GM23338 (cell line): ENCODE data around the gene ACAP1. TPM values are rescaled to one million over a fixed set of nuclear protein-coding genes. Genes with fewer than 3 reads are reported as not detected.

Experiments used
- ATAC-seq: fragments of 200-7000 bp; cut with Tn5 transposase; 3 replicates; pipeline ENCODE4 v1.9.1; 2020
- DNase-seq: peaks from one replicate; pipeline ENCODE4 v3.0.0-alpha.2; 2015; ENCODE audit warnings: low spot score
- H2AFZ ChIP-seq: fragments of 200-600 bp; sonication (generic); 2 replicates; pipeline ENCODE4 v1.8.0; 2016; ENCODE audit warnings: antibody characterized with exemption, mild to moderate bottlenecking, moderate library complexity
- H3F3A ChIP-seq: fragments of 200-600 bp; sonication (generic); replicated peaks from 2 replicates; pipeline ENCODE4 v1.8.0; 2017; ENCODE audit warnings: antibody characterized with exemption, mixed run types, low read depth
- H3K27ac ChIP-seq: fragments of 200-600 bp; sonication (generic); 2 replicates; pipeline ENCODE4 v1.6.1; 2016; ENCODE audit warnings: low read depth
- H3K27me3 ChIP-seq: fragments of 200-600 bp; sonication (generic); 2 replicates; pipeline ENCODE4 v1.8.0; 2016; ENCODE audit warnings: mild to moderate bottlenecking, mixed run types, moderate library complexity; ENCODE audit not compliant: insufficient read depth
- H3K36me3 ChIP-seq: fragments of 200-600 bp; sonication (generic); 2 replicates; pipeline ENCODE4 v1.8.0; 2016; ENCODE audit warnings: mild to moderate bottlenecking; ENCODE audit not compliant: insufficient read depth
- H3K4me1 ChIP-seq: fragments of 200-600 bp; sonication (generic); 2 replicates; pipeline ENCODE4 v1.8.0; 2016; ENCODE audit warnings: mild to moderate bottlenecking, moderate library complexity; ENCODE audit not compliant: insufficient read depth
- H3K4me2 ChIP-seq: fragments of 200-600 bp; sonication (generic); 2 replicates; pipeline ENCODE4 v1.7.1; 2017; ENCODE audit warnings: mixed run types
- H3K4me3 ChIP-seq: fragments of 200-600 bp; sonication (generic); 2 replicates; pipeline ENCODE4 v1.6.1; 2016; ENCODE audit warnings: mixed run types
- H3K79me2 ChIP-seq: fragments of 200-600 bp; sonication (generic); replicated peaks from 2 replicates; pipeline ENCODE4 v1.8.0; 2017; ENCODE audit warnings: mild to moderate bottlenecking; ENCODE audit not compliant: insufficient read depth
- H3K9me2 ChIP-seq: fragments of 200-600 bp; sonication (generic); 2 replicates; pipeline ENCODE4 v1.8.0; 2017; ENCODE audit not compliant: insufficient read depth
- H4K20me1 ChIP-seq: fragments of 200-600 bp; sonication (generic); replicated peaks from 2 replicates; pipeline ENCODE4 v1.8.0; 2017; ENCODE audit warnings: mild to moderate bottlenecking; ENCODE audit not compliant: insufficient read depth
- H3K27ac Mint-ChIP-seq: 2 replicates; pipeline ENCODE4 v1.8.0; 2020; ENCODE audit warnings: inconsistent platforms, mild to moderate bottlenecking, moderate library complexity, mixed read lengths
- H3K27me3 Mint-ChIP-seq: 3 replicates; pipeline ENCODE4 v1.8.0; 2022; ENCODE audit warnings: low read depth, mild to moderate bottlenecking, moderate library complexity, mixed read lengths, inconsistent platforms; ENCODE audit not compliant: insufficient read depth, poor library complexity
- H3K36me3 Mint-ChIP-seq: 3 replicates; pipeline ENCODE4 v1.8.0; 2021; ENCODE audit warnings: low read depth, mild to moderate bottlenecking, inconsistent platforms, moderate library complexity, mixed read lengths
- H3K4me1 Mint-ChIP-seq: 3 replicates; pipeline ENCODE4 v1.8.0; 2020; ENCODE audit warnings: mild to moderate bottlenecking, inconsistent platforms, mixed read lengths
- H3K4me3 Mint-ChIP-seq: 3 replicates; pipeline ENCODE4 v1.8.0; 2021; ENCODE audit warnings: moderate library complexity, mild to moderate bottlenecking, inconsistent platforms, mixed read lengths
- H3K9me3 Mint-ChIP-seq: 3 replicates; pipeline ENCODE4 v1.8.0; 2020; ENCODE audit warnings: moderate library complexity, mild to moderate bottlenecking, inconsistent platforms, mixed read lengths
- CREB1 ChIP-seq: fragments of 250-450 bp; sonication (Bioruptor Pico); IDR thresholded peaks from 2 replicates; pipeline ENCODE4 v1.5.0; 2020; ENCODE audit warnings: low read depth, mild to moderate bottlenecking, moderate library complexity
- CTCF ChIP-seq, 2 experiments: fragments of 200-600 bp in 1 of 2; sonication (generic) in 1 of 2; conservative IDR thresholded peaks; 2 replicates each; pipeline versions ENCODE4 v1.5.1 to v1.6.1; 2016 to 2017; ENCODE audit warnings: antibody characterized with exemption in 2 of 2, low read depth in 2 of 2, mild to moderate bottlenecking in 2 of 2, moderate library complexity in 1 of 2
- ETS1 ChIP-seq: IDR thresholded peaks from 2 replicates; pipeline ENCODE4 v1.6.1; 2016; ENCODE audit warnings: antibody characterized with exemption
- EZH2 ChIP-seq: fragments of 200-600 bp; sonication (generic); IDR thresholded peaks from one replicate; pipeline ENCODE4 v1.8.0; 2017; ENCODE audit warnings: antibody characterized with exemption, mild to moderate bottlenecking, low read depth; ENCODE audit not compliant: unreplicated experiment
- EZH2phosphoT487 ChIP-seq: fragments of 200-600 bp; sonication (generic); IDR thresholded peaks from one replicate; pipeline ENCODE4 v1.8.1; 2018; ENCODE audit warnings: antibody characterized with exemption; ENCODE audit not compliant: unreplicated experiment
- JUNB ChIP-seq: IDR thresholded peaks from one replicate; pipeline ENCODE4 v1.6.1; 2016; ENCODE audit warnings: antibody characterized with exemption; ENCODE audit not compliant: unreplicated experiment
- NANOG ChIP-seq: IDR thresholded peaks from 2 replicates; pipeline ENCODE4 v1.6.1; 2016; ENCODE audit warnings: antibody characterized with exemption, borderline replicate concordance
- POLR2AphosphoS5 ChIP-seq: IDR thresholded peaks from 2 replicates; pipeline ENCODE4 v1.6.1; 2016; ENCODE audit warnings: antibody characterized with exemption, low read depth
- REST ChIP-seq: IDR thresholded peaks from one replicate; pipeline ENCODE4 v1.6.1; 2018; ENCODE audit warnings: antibody characterized with exemption; ENCODE audit not compliant: unreplicated experiment
- STAT1 ChIP-seq: IDR thresholded peaks from one replicate; pipeline ENCODE4 v1.6.1; 2016; ENCODE audit warnings: antibody characterized with exemption; ENCODE audit not compliant: unreplicated experiment
- ZNF114 ChIP-seq: fragments of 250-450 bp; sonication (Bioruptor Pico); IDR thresholded peaks from 2 replicates; pipeline ENCODE4 v1.5.0; 2020; ENCODE audit warnings: mild to moderate bottlenecking, moderate library complexity
- ZNF331 ChIP-seq: fragments of 250-450 bp; sonication (Bioruptor Pico); IDR thresholded peaks from 2 replicates; pipeline ENCODE4 v1.5.0; 2020; ENCODE audit warnings: low read depth, mild to moderate bottlenecking, moderate library complexity
- ZNF462 ChIP-seq: fragments of 250-450 bp; sonication (Bioruptor Pico); IDR thresholded peaks from 2 replicates; pipeline ENCODE4 v1.5.0; 2020; ENCODE audit warnings: mild to moderate bottlenecking, moderate library complexity
- polyA plus RNA-seq: library from polyadenylated mRNA; unstranded; fragments of >200 nt; fragmentation: Nextera tagmentation; extraction: Ambion mirVana; gene quantifications from 2 replicates; pipeline ENCODE4 v1.2.1, GENCODE V29; 2016
- total RNA-seq: library from RNA; depleted of rRNA; stranded (reverse); fragments of >200 nt; shearing (Covaris generic); gene quantifications from 2 replicates; pipeline ENCODE4 v1.2.3, GENCODE V29; 2014

Gene ACAP1
- total and polyA plus RNA-seq, 2 experiments from 2014 or later, result 30.7 to 40.1 TPM

GRCh38 chr17:7328009-7328408, 8.3 kb upstream of the ACAP1 start:
- H3K27ac Mint-ChIP-seq, result peak overlapping the region; percentile 25; the same call in 1 of the 2 replicates
- ATAC-seq (no peak), DNase-seq (no peak)
- Histone ChIP-seq H3K4me3 (peak overlapping the region; percentile 70), H4K20me1 (no peaks in the 10 kb centered on the region), H3K36me3 (peaks cover 6% of the 10 kb centered on the region; the same call in 1 of the 2 replicates), H3F3A (peaks cover 30% of the 10 kb centered on the region), H3K4me1 (peaks cover 10% of the 10 kb centered on the region), H3K27me3 (no peaks in the 10 kb centered on the region), H2AFZ (no peak overlapping the region), H3K79me2 (peaks cover 14% of the 10 kb centered on the region), H3K27ac (no peak overlapping the region), H3K9me2 (no peaks in the 10 kb centered on the region), H3K4me2 (peak overlapping the region; percentile 99)
- peaks cover 22% of the 10 kb centered on the region for H3K4me1 Mint-ChIP-seq
- H3K27me3 Mint-ChIP-seq, result peaks cover 7% of the 10 kb centered on the region
- peak overlapping the region; percentile 99 for H3K4me3 Mint-ChIP-seq
- H3K9me3 Mint-ChIP-seq, result no peaks in the 10 kb centered on the region
- peaks cover 31% of the 10 kb centered on the region for H3K36me3 Mint-ChIP-seq
- TF ChIP-seq ZNF331 (no peak), ETS1 (no peak), CTCF (conservative IDR thresholded peaks at IDR 0.05; ENCODE audit: low read depth in 2 of 2) (no peak), NANOG (no peak), CREB1 (no peak), EZH2phosphoT487 (no peak), EZH2 (no peak), POLR2AphosphoS5 (no peak), JUNB (no peak), REST (no peak), ZNF114 (no peak), ZNF462 (CRISPR knock-in tag) (no peak), STAT1 (no peak)
